GM10248 (cell line): Measurements from ENCODE around the gene IPO11.
A peak's percentile ranks its signal among the peaks of the same experiment; 100 is the strongest.
"Not testable (repeated sequence)": the region's sequence is repeated elsewhere in the genome, so short reads cannot be mapped to it uniquely, and the experiment has no call there.

Source experiments
- CTCF ChIA-PET: fragments of 300-600 bp; sonication (Branson Sonifier 250); formaldehyde crosslinking; extraction: SDS; loops from one replicate; lab custom pipeline; 2021; ENCODE audit warnings: antibody characterized with exemption; lab: Yijun Ruan, JAX
- POLR2A ChIA-PET: fragments of 350-650 bp; sonication (Branson Sonifier 250); formaldehyde crosslinking; extraction: SDS; loops from one replicate; lab custom pipeline; 2020; ENCODE audit warnings: antibody characterized with exemption; lab: Yijun Ruan, JAX
- DNase-seq: peaks from one replicate; pipeline ENCODE4 v3.0.0; 2012; ENCODE audit errors: extremely low spot score
- CTCF ChIP-seq: IDR thresholded peaks from 2 replicates; pipeline ENCODE4 v1.5.1; 2012; ENCODE audit warnings: mild to moderate bottlenecking, low read depth; ENCODE audit errors: extremely low read depth, missing control alignments, control extremely low read depth

IPO11 gene

GRCh38 chr5:62514510-62515119 lies 102.1 kb downstream of the IPO11 start:
- DNase-seq = no peak
- CTCF ChIA-PET = interaction anchor here (1.1 to 1.3 kb wide), 3 partner anchors 8 to 58 kb away, joined by 3 read pairs; no protein-coding TSS in a partner anchor
- TF ChIP-seq CTCF = no peak
- POLR2A ChIA-PET = no interaction called here

- POLR2A ChIA-PET, DNase-seq: not testable (repeated sequence)
- CTCF ChIA-PET = interaction anchor here (1.1 kb wide), 1 partner anchor 322 kb away, joined by 3 read pairs; no protein-coding TSS in a partner anchor
Observed at GRCh38 chr5:62520812-62521211, 108.2 kb downstream of the IPO11 start.

- DNase-seq = peak; percentile 13
- CTCF ChIA-PET = no interaction called here
- POLR2A ChIA-PET = no interaction called here
Observed at GRCh38 chr5:62521319-62521718, 108.8 kb downstream of the IPO11 start.

GRCh38 chr5:62522811-62523210 lies 110.2 kb downstream of the IPO11 start:
- DNase-seq = no peak
- ChIA-PET CTCF (interaction anchor here (0.6 to 0.7 kb wide), 2 partner anchors 8 to 13 kb away, joined by 3 read pairs; no protein-coding TSS in a partner anchor), POLR2A (no interaction called here)
- no peak for TF ChIP-seq CTCF

More at GRCh38 chr5:62521319-62521718, 108.8 kb downstream of the IPO11 start:
- TF ChIP-seq CTCF = no peak

GRCh38 chr5:62533597-62533996 lies 121.0 kb downstream of the IPO11 start:
- DNase-seq = no peak
- ChIA-PET POLR2A (no interaction called here), CTCF (no interaction called here)
- no peak for TF ChIP-seq CTCF

GRCh38 chr5:62534461-62535236 lies 122.1 kb downstream of the IPO11 start:
- DNase-seq = no peak
- no peak for TF ChIP-seq CTCF
- ChIA-PET POLR2A (no interaction called here), CTCF (no interaction called here)

GRCh38 chr5:62536232-62536631 lies 123.7 kb downstream of the IPO11 start:
- no peak for TF ChIP-seq CTCF
- CTCF ChIA-PET = no interaction called here
- POLR2A ChIA-PET = no interaction called here
- DNase-seq = no peak
